ENCODE measurements around the gene PVALB. TPM values are rescaled to one million over a fixed set of nuclear protein-coding genes. Genes with fewer than 3 reads are reported as not detected.

Gene PVALB
- total RNA-seq, 2 donors from 2014 or later: not detected

DNA sequence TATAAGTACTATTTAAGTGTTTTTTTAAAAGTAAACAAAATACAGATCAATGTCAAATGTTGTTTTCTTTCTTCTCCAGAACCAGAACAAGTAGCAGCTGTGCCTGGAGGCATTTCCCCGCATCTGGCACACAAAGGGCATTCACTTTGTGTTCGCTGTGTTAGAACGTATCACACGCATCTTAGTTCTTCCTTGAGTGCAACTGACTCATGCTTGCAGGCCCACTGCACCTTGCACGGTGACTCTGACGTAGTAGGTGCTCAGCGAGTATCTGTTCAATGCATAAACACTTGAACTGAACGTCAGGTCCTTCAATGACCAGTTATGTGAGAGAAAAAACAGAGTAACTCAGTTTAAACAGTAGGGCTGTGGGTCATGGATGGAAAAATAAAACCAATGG is 44.4 kb downstream of the PVALB start:
- Mint-ChIP-seq H3K27ac (no peak overlapping the region), H3K4me1 (ENCODE audit: low read depth) (peaks cover 20% of the 10 kb centered on the region), H3K27me3 (ENCODE audit: low read depth) (no peaks in the 10 kb centered on the region), H3K4me3 (no peak overlapping the region), H3K36me3 (ENCODE audit: insufficient read depth in 2 of 2) (no peaks in the 10 kb centered on the region), H3K9me3 (no peaks in the 10 kb centered on the region)
- no peak for ATAC-seq (replicated peaks in 1 of 2)
- DNase-seq: no peak

DNA sequence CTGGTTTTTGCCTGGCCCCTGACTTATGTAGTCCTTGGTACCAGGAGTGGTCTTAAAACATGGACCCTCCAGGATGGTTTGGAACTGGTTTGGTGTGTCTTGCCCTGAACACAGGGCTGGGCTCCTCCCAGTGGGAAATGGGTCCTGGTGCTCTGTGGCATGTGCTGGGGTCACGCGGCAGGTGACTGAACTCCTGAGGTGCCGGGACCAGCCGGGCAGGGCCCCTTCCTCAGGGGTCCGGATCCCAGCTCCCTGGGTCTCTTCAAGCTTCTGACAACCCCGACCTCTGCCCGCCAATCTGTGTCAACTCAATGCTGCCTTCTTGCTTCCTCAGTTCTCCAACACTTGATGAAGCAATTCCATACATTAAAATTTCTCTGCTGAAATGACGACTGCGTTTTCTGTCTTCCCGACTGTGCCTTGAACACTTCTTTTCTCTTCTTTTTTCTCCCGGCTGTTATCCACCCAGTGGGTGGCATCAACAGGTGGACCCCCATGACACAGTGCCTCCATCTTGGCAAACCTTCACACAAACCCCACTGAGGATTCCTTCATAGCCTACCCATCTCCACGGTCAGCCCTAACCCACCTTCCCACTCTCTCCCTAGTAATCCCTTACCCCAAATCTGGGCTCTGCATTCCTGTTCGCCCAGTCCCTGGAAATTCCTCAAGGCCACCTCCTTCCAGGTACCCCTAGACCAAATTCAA is 45.3 kb downstream of the PVALB start:
- H3K4me1 Mint-ChIP-seq (ENCODE audit: low read depth): peaks cover 12% of the 10 kb centered on the region
- ATAC-seq (replicated peaks in 1 of 2): no peak
- H3K27me3 Mint-ChIP-seq (ENCODE audit: low read depth): no peaks in the 10 kb centered on the region
- DNase-seq: no peak
- H3K27ac Mint-ChIP-seq: no peak overlapping the region
- H3K4me3 Mint-ChIP-seq: no peak overlapping the region
- H3K9me3 Mint-ChIP-seq: no peaks in the 10 kb centered on the region
- no peaks in the 10 kb centered on the region for H3K36me3 Mint-ChIP-seq (ENCODE audit: insufficient read depth in 2 of 2)

DNA sequence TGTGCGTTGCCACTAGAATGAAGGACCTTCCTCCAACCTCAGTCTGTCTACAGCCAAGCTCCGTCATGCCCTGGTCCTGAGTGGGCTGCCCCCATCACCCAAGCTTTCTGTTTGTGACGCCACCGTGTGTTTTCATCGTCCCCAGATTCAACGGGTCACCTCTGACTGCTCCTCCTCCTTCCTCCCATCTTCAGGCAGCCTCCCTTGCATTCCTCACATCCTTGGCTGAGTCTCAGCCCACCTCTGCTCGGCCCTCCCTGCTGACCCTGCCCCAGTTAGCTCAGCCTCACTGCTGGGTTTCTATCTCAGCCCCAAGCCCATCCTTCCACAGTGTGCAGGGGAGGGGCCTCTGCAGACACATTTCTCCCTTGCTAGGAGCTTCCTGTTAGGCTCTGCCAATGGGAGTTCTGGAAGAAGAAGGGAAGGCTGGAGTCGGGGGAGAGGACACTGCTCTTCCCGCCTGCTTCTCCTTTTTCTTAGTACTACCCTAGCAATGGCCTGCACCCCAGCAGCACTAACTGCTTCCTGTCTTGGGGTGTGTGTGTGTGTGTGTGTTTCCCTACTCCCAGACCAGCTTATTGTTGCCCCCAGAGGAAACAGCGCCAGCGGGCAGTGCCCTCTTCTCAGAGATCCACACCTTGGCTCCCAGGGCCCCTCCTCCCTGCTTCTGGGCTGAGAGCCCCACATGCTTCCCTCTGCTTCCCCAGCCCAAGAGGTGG is 46.2 kb downstream of the PVALB start:
- H3K27me3 Mint-ChIP-seq (ENCODE audit: low read depth): no peaks in the 10 kb centered on the region
- DNase-seq (no peak), ATAC-seq (replicated peaks in 1 of 2) (no peak)
- no peak overlapping the region for H3K4me3 Mint-ChIP-seq
- H3K27ac Mint-ChIP-seq: no peak overlapping the region
- H3K9me3 Mint-ChIP-seq: no peaks in the 10 kb centered on the region
- peaks cover 9% of the 10 kb centered on the region for H3K4me1 Mint-ChIP-seq (ENCODE audit: low read depth)
- H3K36me3 Mint-ChIP-seq (ENCODE audit: insufficient read depth in 2 of 2): no peaks in the 10 kb centered on the region

DNA sequence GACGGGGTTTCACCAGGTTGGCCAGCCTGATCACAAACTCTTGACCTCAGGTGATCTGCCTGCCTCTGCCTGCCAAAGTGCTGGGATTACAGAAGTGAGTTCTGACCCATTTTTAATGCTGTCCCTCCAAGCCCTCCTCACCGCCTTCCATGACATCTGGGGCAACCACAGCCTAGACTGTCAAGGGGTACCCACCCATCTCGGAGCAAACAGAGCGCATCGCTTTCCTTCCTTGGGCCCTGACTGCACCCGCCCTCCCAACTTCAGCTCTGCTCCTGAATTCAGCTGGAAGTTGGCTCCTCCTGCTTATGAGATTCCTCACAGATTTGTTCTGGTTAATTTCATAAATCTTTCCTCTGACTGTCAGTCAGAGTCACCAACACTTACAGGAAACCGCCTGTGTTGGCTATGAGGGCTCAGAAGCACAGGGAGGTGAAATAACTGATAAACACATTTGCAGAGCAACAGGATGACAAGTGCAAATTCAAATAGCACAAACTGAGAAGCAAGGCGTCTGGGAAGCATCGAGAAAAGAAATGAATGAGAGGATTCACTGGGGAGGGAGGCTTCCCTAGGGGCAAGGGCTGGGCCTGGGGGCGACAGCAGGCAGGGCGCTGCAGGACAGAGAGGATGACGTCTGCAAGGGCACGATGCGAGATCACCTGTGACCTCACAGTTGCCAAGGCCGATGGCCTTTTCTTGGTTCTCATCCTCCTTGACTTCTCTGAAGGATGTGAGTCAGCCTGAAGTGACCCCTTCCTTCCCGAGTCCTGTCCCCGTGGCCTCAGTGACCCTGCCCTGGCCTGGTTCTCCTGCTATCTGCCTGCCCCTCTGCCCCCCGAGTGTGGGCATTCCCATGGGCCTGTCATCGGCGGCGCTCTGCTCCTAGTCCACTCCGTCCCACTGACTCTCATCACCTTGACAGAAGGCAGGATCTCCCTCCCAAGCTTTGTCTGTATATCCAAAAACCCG is 47.0 kb downstream of the PVALB start:
- Mint-ChIP-seq H3K4me3 (no peak overlapping the region), H3K27ac (no peak overlapping the region), H3K4me1 (ENCODE audit: low read depth) (peaks cover 2% of the 10 kb centered on the region), H3K9me3 (no peaks in the 10 kb centered on the region), H3K27me3 (ENCODE audit: low read depth) (no peaks in the 10 kb centered on the region), H3K36me3 (ENCODE audit: insufficient read depth in 2 of 2) (no peaks in the 10 kb centered on the region)
- DNase-seq (no peak), ATAC-seq (replicated peaks in 1 of 2) (no peak)

DNA sequence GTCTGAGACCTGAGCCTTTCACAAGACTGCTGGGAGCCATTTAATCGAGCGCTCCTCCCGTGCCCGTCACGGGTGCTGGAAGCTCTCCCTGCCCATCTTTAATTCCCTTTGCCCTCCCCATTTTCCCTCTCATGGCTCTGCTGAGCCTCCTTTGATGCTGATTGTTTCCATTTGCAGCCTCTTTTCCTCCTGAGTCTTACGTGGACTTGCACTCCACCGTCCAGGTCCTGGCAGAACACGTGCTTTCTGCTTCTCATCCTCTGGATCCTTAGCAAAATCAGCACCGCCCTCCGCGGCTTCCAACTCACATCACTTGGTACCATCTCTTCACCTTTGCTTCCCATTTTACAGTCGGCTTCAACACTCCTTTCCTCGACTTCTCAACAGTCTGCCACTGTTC is 48.2 kb downstream of the PVALB start:
- no peak overlapping the region for H3K4me3 Mint-ChIP-seq
- no peak overlapping the region for H3K27ac Mint-ChIP-seq
- no peak for ATAC-seq (replicated peaks in 1 of 2)
- DNase-seq: no peak
- H3K4me1 Mint-ChIP-seq (ENCODE audit: low read depth): no peaks in the 10 kb centered on the region
- no peaks in the 10 kb centered on the region for H3K27me3 Mint-ChIP-seq (ENCODE audit: low read depth)
- no peaks in the 10 kb centered on the region for H3K9me3 Mint-ChIP-seq
- H3K36me3 Mint-ChIP-seq (ENCODE audit: insufficient read depth in 2 of 2): no peaks in the 10 kb centered on the region

DNA sequence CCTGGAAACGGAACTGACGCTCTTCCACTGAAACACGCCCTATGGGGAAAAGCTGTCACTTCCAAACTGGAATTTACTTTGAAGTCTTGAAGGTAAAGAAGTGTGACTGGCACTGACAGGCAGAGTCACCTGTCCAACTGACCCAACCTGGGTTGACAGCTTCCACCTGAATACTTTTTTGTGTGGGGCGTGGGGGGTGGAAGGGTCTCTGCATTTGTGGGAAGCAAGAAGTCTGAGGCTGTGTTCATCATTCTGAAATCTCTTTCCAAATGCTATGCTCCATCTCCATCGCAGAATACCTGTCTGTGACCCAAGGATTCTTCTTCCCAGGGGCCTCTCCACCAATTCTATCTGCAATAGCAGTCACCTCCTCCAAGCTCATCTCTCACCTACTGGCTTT is 48.7 kb downstream of the PVALB start:
- H3K27ac Mint-ChIP-seq: no peak overlapping the region
- DNase-seq (no peak), ATAC-seq (replicated peaks in 1 of 2) (no peak)
- H3K9me3 Mint-ChIP-seq: no peaks in the 10 kb centered on the region
- H3K27me3 Mint-ChIP-seq (ENCODE audit: low read depth): no peaks in the 10 kb centered on the region
- H3K4me1 Mint-ChIP-seq (ENCODE audit: low read depth): no peaks in the 10 kb centered on the region
- no peaks in the 10 kb centered on the region for H3K36me3 Mint-ChIP-seq (ENCODE audit: insufficient read depth in 2 of 2)
- H3K4me3 Mint-ChIP-seq: no peak overlapping the region

DNA sequence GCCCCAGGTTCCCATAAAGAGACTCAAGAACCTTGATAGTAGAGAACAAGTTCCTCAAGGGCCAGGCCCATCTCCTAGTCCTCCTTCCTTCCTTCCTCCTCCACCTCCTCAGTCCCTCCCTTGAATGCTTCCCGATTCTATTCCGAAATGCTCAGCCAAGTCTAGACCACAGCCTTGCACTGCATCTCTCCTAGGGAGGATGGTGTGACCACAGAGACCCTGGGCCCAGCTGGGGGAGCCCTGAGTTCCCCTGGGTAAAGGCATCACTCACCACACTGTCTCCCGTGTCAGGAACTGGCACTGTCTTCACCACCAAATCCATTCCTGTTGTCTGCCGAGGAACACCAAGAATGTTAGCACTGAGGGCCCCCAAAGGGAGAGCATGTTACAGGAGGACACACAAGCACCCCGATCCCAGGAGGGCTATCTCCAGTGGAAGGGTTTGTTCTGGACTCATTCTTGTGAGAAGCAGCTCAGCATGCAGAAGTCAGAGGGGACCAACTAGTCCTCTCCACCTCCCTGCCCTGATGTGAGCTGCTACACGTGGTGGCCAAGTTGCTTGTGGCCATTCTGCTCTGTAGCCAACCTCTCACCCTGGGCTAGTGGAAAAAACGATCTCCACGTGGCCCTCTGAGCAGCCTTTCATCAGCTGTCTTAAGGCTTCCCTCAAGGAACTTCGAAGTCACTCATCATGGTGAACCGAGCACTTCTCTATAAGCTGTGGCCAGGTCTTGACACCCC is 49.6 kb downstream of the PVALB start:
- H3K9me3 Mint-ChIP-seq: no peaks in the 10 kb centered on the region
- H3K4me3 Mint-ChIP-seq: no peak overlapping the region
- DNase-seq: no peak
- no peak for ATAC-seq (replicated peaks in 1 of 2)
- H3K27me3 Mint-ChIP-seq (ENCODE audit: low read depth): no peaks in the 10 kb centered on the region
- no peaks in the 10 kb centered on the region for H3K36me3 Mint-ChIP-seq (ENCODE audit: insufficient read depth in 2 of 2)
- no peaks in the 10 kb centered on the region for H3K4me1 Mint-ChIP-seq (ENCODE audit: low read depth)
- no peak overlapping the region for H3K27ac Mint-ChIP-seq

DNA sequence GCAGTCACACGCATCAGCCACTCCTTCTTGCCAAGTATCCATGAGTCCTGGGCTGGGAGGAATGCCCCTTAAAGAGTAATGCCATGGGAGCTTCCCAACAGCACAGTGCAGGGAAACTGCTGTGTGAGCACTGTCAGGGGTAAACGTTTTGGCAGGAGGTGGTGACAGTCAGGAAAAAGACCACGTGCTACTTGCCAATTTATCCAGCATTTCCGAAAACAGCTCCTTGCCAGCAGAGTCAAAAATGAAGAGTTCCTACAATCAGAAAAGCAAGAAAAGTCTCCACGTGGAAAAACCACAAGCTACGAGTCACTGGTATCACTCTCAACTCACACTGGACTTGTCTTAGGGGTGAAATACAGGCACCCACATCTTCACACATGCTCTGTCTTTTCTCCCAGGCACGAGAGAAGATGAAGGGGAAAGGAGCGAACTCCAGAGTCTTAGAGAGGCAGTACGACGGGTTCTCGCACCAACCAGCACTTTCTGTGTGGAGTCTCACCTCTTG is 50.8 kb downstream of the PVALB start:
- ATAC-seq (replicated peaks in 1 of 2) (no peak), DNase-seq (no peak)
- H3K4me1 Mint-ChIP-seq (ENCODE audit: low read depth): no peaks in the 10 kb centered on the region
- no peak overlapping the region for H3K27ac Mint-ChIP-seq
- H3K9me3 Mint-ChIP-seq: no peaks in the 10 kb centered on the region
- no peaks in the 10 kb centered on the region for H3K36me3 Mint-ChIP-seq (ENCODE audit: insufficient read depth in 2 of 2)
- H3K27me3 Mint-ChIP-seq (ENCODE audit: low read depth): no peaks in the 10 kb centered on the region
- no peak overlapping the region for H3K4me3 Mint-ChIP-seq

DNA sequence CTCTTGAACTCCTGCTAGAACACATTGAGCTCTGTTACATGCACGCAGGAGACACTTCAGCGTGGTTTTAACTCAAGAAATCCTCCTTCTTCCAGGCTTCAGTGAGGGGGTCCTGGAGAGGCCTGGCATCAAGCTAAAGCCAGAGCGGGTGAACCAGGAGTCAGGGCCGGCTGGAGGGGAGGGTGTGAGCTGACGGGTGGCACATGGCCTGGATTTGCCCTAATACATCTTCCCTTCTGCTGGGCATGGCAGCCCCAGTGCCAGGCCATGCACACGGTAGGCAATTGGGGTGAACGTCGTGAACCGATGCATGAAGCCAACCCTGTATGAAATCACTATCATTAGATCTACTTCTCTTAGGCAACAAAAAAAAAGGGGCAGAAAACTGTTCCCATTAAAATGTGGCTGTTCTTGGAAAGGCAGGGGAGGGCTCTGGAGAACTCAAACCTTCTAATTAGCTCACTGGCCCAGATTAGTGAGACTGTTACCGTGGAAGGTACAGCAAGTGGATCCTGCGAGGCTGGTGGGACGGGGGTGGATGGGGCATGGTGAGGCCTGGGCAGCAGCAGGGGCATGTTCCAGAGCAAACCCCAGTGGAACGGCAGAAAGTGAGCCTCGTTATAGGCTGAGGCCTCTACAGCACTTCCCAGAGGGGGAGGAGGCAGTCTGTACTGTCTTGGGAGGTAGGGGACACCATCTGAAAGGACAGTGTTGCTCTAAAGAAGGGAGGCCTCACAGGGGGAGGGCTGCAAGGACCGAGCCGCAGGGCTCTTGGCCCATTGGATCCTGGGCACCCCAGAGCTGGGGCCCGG is 51.5 kb downstream of the PVALB start:
- Mint-ChIP-seq H3K9me3 (no peaks in the 10 kb centered on the region), H3K4me3 (no peak overlapping the region), H3K27ac (no peak overlapping the region), H3K36me3 (ENCODE audit: insufficient read depth in 2 of 2) (no peaks in the 10 kb centered on the region), H3K4me1 (ENCODE audit: low read depth) (no peaks in the 10 kb centered on the region), H3K27me3 (ENCODE audit: low read depth) (no peaks in the 10 kb centered on the region)
- DNase-seq: no peak
- ATAC-seq (replicated peaks in 1 of 2): no peak

DNA sequence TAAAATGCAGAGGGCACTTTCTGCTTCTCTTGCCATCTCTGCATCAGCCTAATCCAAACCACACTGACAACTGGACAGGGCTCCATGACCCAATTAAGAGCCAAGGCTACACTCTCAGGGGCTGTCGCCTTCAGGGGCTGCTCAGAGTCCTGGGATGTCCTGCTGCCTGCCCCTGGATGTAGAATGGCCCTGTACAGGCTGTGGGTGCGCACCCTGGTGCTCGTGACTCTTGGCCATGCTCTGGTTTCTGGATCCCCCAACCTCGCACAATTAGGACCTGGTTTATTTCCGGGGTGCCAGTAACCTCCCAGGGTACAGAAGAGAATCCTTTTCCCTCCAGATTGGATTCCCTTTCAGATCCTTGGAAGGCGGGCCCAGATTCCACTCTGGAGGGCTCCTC is 52.2 kb downstream of the PVALB start:
- DNase-seq: no peak
- no peak for ATAC-seq (replicated peaks in 1 of 2)
- no peaks in the 10 kb centered on the region for H3K4me1 Mint-ChIP-seq (ENCODE audit: low read depth)
- H3K9me3 Mint-ChIP-seq: no peaks in the 10 kb centered on the region
- H3K27ac Mint-ChIP-seq: no peak overlapping the region
- no peaks in the 10 kb centered on the region for H3K36me3 Mint-ChIP-seq (ENCODE audit: insufficient read depth in 2 of 2)
- no peak overlapping the region for H3K4me3 Mint-ChIP-seq
- no peaks in the 10 kb centered on the region for H3K27me3 Mint-ChIP-seq (ENCODE audit: low read depth)

DNA sequence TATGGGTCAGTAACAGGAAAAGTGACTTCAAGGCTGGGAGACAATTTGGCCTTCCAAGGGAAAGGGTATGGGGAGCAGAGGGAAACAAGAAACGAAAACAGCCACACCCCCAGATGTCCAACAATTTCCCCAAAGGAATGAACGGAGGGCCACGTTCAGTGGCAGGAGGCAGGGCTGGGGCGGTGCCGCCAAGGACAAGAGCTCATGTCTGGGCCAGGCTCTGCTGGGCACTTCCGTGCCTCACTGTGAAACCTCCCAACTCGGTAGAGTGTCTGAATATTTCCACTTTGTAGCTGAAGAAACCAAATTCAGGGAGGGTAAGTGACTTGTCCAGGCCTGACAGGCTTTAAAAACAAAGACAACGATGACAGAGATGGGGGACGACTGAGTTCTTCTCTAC is 52.8 kb downstream of the PVALB start:
- DNase-seq: no peak
- H3K9me3 Mint-ChIP-seq: no peaks in the 10 kb centered on the region
- no peak overlapping the region for H3K4me3 Mint-ChIP-seq
- no peaks in the 10 kb centered on the region for H3K4me1 Mint-ChIP-seq (ENCODE audit: low read depth)
- ATAC-seq (replicated peaks in 1 of 2): no peak
- no peaks in the 10 kb centered on the region for H3K36me3 Mint-ChIP-seq (ENCODE audit: insufficient read depth in 2 of 2)
- no peak overlapping the region for H3K27ac Mint-ChIP-seq
- H3K27me3 Mint-ChIP-seq (ENCODE audit: low read depth): no peaks in the 10 kb centered on the region

DNA sequence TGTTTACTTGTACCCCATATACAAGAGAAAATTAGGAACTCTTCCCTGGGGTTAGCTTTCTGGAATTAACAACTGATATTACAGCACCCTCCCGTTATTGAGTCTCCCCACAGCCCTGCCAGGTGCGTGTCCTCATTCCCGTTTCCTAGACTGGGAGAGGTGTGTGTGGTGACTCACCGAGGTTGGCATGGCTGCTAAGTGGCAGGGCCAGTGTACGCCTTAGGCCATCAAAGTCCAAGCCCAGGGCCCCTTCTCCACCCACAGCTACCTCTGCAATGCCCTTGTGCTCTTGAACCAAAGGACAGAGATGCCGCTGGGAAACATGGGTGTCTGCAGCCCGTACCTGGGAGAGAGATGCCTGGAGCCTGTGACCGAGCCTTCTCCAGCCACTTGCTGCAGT is 53.3 kb downstream of the PVALB start:
- Mint-ChIP-seq H3K27ac (no peak overlapping the region), H3K4me1 (ENCODE audit: low read depth) (no peaks in the 10 kb centered on the region), H3K9me3 (no peaks in the 10 kb centered on the region), H3K36me3 (ENCODE audit: insufficient read depth in 2 of 2) (no peaks in the 10 kb centered on the region), H3K4me3 (no peak overlapping the region), H3K27me3 (ENCODE audit: low read depth) (no peaks in the 10 kb centered on the region)
- no peak for DNase-seq
- ATAC-seq (replicated peaks in 1 of 2): no peak

Measured in activated T-cell treated with anti-CD3 and anti-CD28 coated beads, Interleukin-2, amount 50 U/mL, for 72 hours (primary cell).